Osteoblast (primary cell): ENCODE data around the gene CLEC16A. TPM values are rescaled to one million over a fixed set of nuclear protein-coding genes. Genes with fewer than 3 reads are reported as not detected.

ENCODE experiments used
- DNase-seq: peaks from one replicate; pipeline ENCODE4 v3.0.0; 2011; ENCODE audit warnings: low spot score, mixed read lengths; ENCODE audit not compliant: insufficient read length; ENCODE audit errors: missing footprints
- H2AFZ ChIP-seq: 2 replicates; pipeline ENCODE4 v1.6.0; 2011; ENCODE audit warnings: mild to moderate bottlenecking, low read length
- H3K27ac ChIP-seq: 2 replicates; pipeline ENCODE4 v1.5.1; 2011; ENCODE audit warnings: mild to moderate bottlenecking, low read depth, low read length, moderate library complexity
- H3K27me3 ChIP-seq: 2 replicates; pipeline ENCODE4 v1.6.0; 2012; ENCODE audit warnings: mild to moderate bottlenecking, control low read depth, inconsistent platforms, low read length, moderate library complexity; ENCODE audit not compliant: insufficient read depth
- H3K36me3 ChIP-seq: 2 replicates; pipeline ENCODE4 v1.5.1; 2011; ENCODE audit warnings: mild to moderate bottlenecking, low read length, control low read depth, moderate library complexity; ENCODE audit not compliant: insufficient read depth
- H3K4me1 ChIP-seq: 2 replicates; pipeline ENCODE4 v1.5.1; 2011; ENCODE audit warnings: mild to moderate bottlenecking, low read length, control low read depth, moderate library complexity; ENCODE audit not compliant: insufficient read depth
- H3K4me2 ChIP-seq: 2 replicates; pipeline ENCODE4 v1.6.0; 2011; ENCODE audit warnings: mild to moderate bottlenecking, low read length; ENCODE audit not compliant: insufficient read depth
- H3K4me3 ChIP-seq: fragments of 200-600 bp; sonication (generic); 3 replicates; pipeline ENCODE4 v1.5.1; 2012; ENCODE audit warnings: mild to moderate bottlenecking, low read length, inconsistent platforms; ENCODE audit not compliant: insufficient read depth
- H3K79me2 ChIP-seq: 2 replicates; pipeline ENCODE4 v1.6.0; 2012; ENCODE audit warnings: mild to moderate bottlenecking, low read length, control low read depth, inconsistent platforms; ENCODE audit not compliant: insufficient read depth
- H3K9me3 ChIP-seq: 2 replicates; pipeline ENCODE4 v1.5.1; 2011; ENCODE audit warnings: low read depth, low read length, control low read depth
- H4K20me1 ChIP-seq: 2 replicates; pipeline ENCODE4 v1.6.0; 2012; ENCODE audit warnings: mild to moderate bottlenecking, low read length, control low read depth; ENCODE audit not compliant: insufficient read depth
- CTCF ChIP-seq: IDR thresholded peaks from 2 replicates; pipeline ENCODE4 v1.5.1; 2011; ENCODE audit warnings: mild to moderate bottlenecking, low read depth, low read length, moderate library complexity; ENCODE audit errors: extremely low read depth
- total RNA-seq: library from RNA; depleted of rRNA; stranded (reverse); fragments of >200 nt; gene quantifications from 2 replicates; pipeline ENCODE4 v1.2.3, GENCODE V29; 2012

The CLEC16A gene
- total RNA-seq, 1 donor, result 25.7 TPM

GRCh38 chr16:10978124-10978523 lies 33.8 kb downstream of the CLEC16A start:
- Histone ChIP-seq H3K4me3 (no peak overlapping the region), H3K79me2 (no peaks in the 10 kb centered on the region), H3K9me3 (no peaks in the 10 kb centered on the region), H4K20me1 (no peaks in the 10 kb centered on the region), H3K4me1 (no peaks in the 10 kb centered on the region), H3K27me3 (no peaks in the 10 kb centered on the region), H3K36me3 (peaks cover 17% of the 10 kb centered on the region), H3K27ac (no peak overlapping the region), H2AFZ (no peak overlapping the region), H3K4me2 (no peak overlapping the region)
- no peak for DNase-seq
- TF ChIP-seq CTCF, result no peak

GRCh38 chr16:10978871-10979446 lies 34.6 kb downstream of the CLEC16A start:
- peaks cover 13% of the 10 kb centered on the region for H3K36me3 ChIP-seq
- no peaks in the 10 kb centered on the region for H3K79me2 ChIP-seq
- no peak overlapping the region for H3K4me3 ChIP-seq
- no peaks in the 10 kb centered on the region for H3K27me3 ChIP-seq
- H2AFZ ChIP-seq, result no peak overlapping the region
- H4K20me1 ChIP-seq, result no peaks in the 10 kb centered on the region
- no peak overlapping the region for H3K4me2 ChIP-seq
- no peak for TF ChIP-seq CTCF
- no peak for DNase-seq
- H3K4me1 ChIP-seq, result peaks cover under 1% of the 10 kb centered on the region
- no peaks in the 10 kb centered on the region for H3K9me3 ChIP-seq
- H3K27ac ChIP-seq, result no peak overlapping the region

GRCh38 chr16:10979717-10980601 lies 35.6 kb downstream of the CLEC16A start:
- H3K36me3 ChIP-seq, result peaks cover 13% of the 10 kb centered on the region
- no peak overlapping the region for H3K27ac ChIP-seq
- H3K4me3 ChIP-seq, result no peak overlapping the region
- no peaks in the 10 kb centered on the region for H3K9me3 ChIP-seq
- H4K20me1 ChIP-seq, result no peaks in the 10 kb centered on the region
- no peaks in the 10 kb centered on the region for H3K79me2 ChIP-seq
- no peak for DNase-seq
- no peak overlapping the region for H2AFZ ChIP-seq
- H3K4me2 ChIP-seq, result no peak overlapping the region
- no peak for TF ChIP-seq CTCF
- H3K4me1 ChIP-seq, result peaks cover 8% of the 10 kb centered on the region
- no peaks in the 10 kb centered on the region for H3K27me3 ChIP-seq

- Histone ChIP-seq H3K9me3 (no peaks in the 10 kb centered on the region), H3K36me3 (peaks cover 13% of the 10 kb centered on the region), H3K4me2 (no peak overlapping the region), H3K4me1 (peaks cover 8% of the 10 kb centered on the region), H2AFZ (no peak overlapping the region), H4K20me1 (no peaks in the 10 kb centered on the region), H3K4me3 (no peak overlapping the region), H3K27me3 (no peaks in the 10 kb centered on the region), H3K27ac (no peak overlapping the region), H3K79me2 (no peaks in the 10 kb centered on the region)
- TF ChIP-seq CTCF, result no peak
- DNase-seq, result no peak
These were observed 36.4 kb downstream of the CLEC16A start for GRCh38 chr16:10980813-10981212.
